ENCODE measurements around the gene ACAN. TPM values are rescaled to one million over a fixed set of nuclear protein-coding genes. Genes with fewer than 3 reads are reported as not detected.

The ACAN gene
- total and polyA plus RNA-seq, 5 experiments from 2014 or later = 0.05 TPM; not detected in 4

DNA sequence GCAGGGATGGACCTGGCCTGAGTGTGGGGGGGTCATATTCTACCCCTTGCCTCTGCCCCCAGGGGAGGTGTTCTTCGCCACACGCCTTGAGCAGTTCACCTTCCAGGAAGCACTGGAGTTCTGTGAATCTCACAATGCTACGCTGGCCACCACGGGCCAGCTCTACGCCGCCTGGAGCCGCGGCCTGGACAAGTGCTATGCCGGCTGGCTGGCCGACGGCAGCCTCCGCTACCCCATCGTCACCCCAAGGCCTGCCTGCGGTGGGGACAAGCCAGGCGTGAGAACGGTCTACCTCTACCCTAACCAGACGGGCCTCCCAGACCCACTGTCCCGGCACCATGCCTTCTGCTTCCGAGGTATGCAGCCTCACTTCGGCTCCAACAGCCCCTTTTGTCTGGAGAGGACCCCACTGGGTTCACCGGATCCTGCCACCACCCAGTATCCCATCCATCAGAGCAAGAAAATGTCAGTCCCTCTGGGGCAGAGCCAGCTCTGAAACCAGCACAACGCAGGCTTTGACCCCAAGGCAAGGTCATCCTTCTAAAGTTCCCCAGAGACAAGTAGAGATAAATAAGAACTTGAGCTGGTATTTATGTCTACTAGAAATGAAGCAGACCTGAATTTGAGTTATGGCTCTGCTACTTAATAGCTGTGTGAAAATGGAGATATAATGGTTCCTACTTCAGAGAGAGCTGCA lies 46.3 kb downstream of the ACAN start:
- H3K27ac Mint-ChIP-seq = no peak overlapping the region
- H3K36me3 Mint-ChIP-seq = peaks cover 2 to 15% (median 3%) of the 10 kb centered on the region in 3 donors
- DNase-seq (no peak), ATAC-seq (no peak)
- no peak overlapping the region for H3K4me3 Mint-ChIP-seq
- peaks cover 0 to 23% (median 5%) of the 10 kb centered on the region in 5 donors for H3K27me3 Mint-ChIP-seq
- H3K9me3 Mint-ChIP-seq = peaks cover 0 to 22% (median 5%) of the 10 kb centered on the region in 9 donors
- H3K4me1 Mint-ChIP-seq = peaks cover 0 to 3% (median 2%) of the 10 kb centered on the region in 4 donors
- POLR2A ChIA-PET = no interaction called here

DNA sequence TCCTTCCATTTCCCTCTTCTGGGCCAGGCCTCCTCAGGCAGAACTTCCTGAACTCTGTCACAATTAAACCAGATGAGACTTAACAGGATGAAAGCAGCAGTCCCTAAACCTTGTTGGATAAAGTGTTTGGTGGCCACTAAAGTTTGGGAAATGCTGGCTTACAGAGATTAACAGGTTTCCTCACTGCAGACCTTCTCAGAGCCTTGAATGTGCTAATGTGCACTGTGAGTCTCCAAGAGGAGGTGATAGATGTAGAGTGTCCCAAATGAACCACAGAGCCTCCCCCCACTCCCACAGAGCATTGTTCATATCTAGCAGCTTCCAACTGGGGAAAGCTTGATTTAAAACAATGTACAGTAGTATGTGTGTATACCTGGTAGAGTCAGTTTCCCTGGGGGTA lies 49.2 kb downstream of the ACAN start:
- Mint-ChIP-seq H3K9me3 (peaks cover 0 to 28% (median 11%) of the 10 kb centered on the region in 9 donors), H3K27ac (no peak overlapping the region), H3K36me3 (peaks cover 2 to 15% (median 6%) of the 10 kb centered on the region in 3 donors), H3K4me1 (no peaks in the 10 kb centered on the region), H3K4me3 (no peak overlapping the region), H3K27me3 (peaks cover 0 to 21% (median 5%) of the 10 kb centered on the region in 5 donors)
- POLR2A ChIA-PET = no interaction called here
- DNase-seq (no peak), ATAC-seq (no peak)

DNA sequence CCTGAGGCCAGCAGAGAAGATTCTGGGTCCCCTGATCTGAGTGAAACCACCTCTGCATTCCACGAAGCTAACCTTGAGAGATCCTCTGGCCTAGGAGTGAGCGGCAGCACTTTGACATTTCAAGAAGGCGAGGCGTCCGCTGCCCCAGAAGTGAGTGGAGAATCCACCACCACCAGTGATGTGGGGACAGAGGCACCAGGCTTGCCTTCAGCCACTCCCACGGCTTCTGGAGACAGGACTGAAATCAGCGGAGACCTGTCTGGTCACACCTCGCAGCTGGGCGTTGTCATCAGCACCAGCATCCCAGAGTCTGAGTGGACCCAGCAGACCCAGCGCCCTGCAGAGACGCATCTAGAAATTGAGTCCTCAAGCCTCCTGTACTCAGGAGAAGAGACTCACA lies 55.7 kb downstream of the ACAN start:
- Mint-ChIP-seq H3K36me3 (peaks cover 3 to 15% (median 6%) of the 10 kb centered on the region in 3 donors), H3K9me3 (peaks cover 0 to 11% (median 9%) of the 10 kb centered on the region in 9 donors), H3K4me3 (no peak overlapping the region), H3K4me1 (no peaks in the 10 kb centered on the region), H3K27ac (no peak overlapping the region), H3K27me3 (peaks cover 0 to 3% (median 0%) of the 10 kb centered on the region in 5 donors)
- ATAC-seq = no peak
- DNase-seq = no peak
- POLR2A ChIA-PET = no interaction called here

DNA sequence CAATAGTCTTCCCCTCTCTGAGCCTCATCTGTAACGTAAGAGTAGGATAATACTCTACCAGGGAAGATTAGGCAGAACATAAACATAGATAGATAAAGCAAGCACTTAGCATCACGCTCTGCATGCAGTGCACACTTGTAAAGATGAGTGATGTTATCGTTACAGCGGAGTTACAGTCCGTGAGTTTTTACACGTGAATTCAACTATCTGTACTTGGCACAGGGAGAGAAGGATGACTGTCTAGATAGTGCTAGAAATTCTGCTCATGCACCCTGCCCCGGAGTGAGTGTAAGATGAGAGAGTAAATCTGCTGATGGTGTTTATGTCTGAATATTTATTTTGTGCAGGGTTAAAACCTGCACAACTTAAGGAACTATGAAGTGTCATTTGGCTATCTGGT lies 56.3 kb downstream of the ACAN start:
- no peak overlapping the region for H3K27ac Mint-ChIP-seq
- POLR2A ChIA-PET = no interaction called here
- ATAC-seq = no peak
- no peak for DNase-seq
- H3K9me3 Mint-ChIP-seq = peaks cover 0 to 6% (median 4%) of the 10 kb centered on the region in 9 donors
- peaks cover 0 to 2% (median 0%) of the 10 kb centered on the region in 5 donors for H3K27me3 Mint-ChIP-seq
- peaks cover 3 to 13% (median 3%) of the 10 kb centered on the region in 3 donors for H3K36me3 Mint-ChIP-seq
- H3K4me1 Mint-ChIP-seq = no peaks in the 10 kb centered on the region
- H3K4me3 Mint-ChIP-seq = no peak overlapping the region

DNA sequence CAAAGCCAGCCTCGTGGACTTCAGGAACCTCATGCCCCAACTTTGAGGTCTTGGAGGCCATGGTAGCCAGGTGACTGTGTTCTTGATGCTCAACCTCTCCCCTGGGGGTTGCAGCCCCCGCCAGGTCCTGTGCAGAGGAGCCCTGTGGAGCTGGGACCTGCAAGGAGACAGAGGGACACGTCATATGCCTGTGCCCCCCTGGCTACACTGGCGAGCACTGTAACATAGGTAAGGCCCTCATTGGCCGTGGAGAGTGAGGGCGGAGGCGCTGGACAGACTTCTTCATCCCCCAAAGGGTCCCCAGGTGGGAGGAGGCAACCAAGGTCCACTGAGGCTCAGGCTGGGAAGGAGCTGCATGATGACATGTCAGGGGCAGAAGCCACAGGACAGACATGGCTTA lies 57.0 kb downstream of the ACAN start:
- no peak for ATAC-seq
- peak in 1 of 10 donors; percentile 56 for DNase-seq
- H3K36me3 Mint-ChIP-seq = peaks cover 0 to 13% (median 3%) of the 10 kb centered on the region in 3 donors
- H3K9me3 Mint-ChIP-seq = peaks cover 0 to 2% (median 0%) of the 10 kb centered on the region in 9 donors
- H3K27ac Mint-ChIP-seq = no peak overlapping the region
- no peaks in the 10 kb centered on the region for H3K4me1 Mint-ChIP-seq
- POLR2A ChIA-PET = no interaction called here
- H3K4me3 Mint-ChIP-seq = no peak overlapping the region
- H3K27me3 Mint-ChIP-seq = no peaks in the 10 kb centered on the region

DNA sequence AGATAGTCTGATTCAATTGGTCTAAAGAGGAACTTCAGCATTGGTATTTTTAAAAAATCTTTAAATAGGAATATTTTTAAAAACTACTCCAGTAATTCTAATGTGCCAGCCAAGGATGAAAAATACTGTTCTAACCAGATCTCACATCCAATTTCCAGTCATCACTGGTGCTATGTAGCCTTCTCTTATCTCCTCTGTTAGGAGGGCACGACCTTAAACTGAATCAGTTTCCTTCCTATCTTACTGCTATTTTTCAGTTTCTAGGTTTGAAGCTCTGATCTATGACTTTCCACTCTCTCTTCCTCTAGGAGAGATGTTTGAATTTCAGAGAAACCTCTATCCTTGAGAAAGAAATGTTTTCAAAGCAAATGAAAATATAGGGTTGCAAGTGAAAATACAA lies 60.2 kb downstream of the ACAN start:
- peaks cover 0 to 13% (median 3%) of the 10 kb centered on the region in 3 donors for H3K36me3 Mint-ChIP-seq

DNA sequence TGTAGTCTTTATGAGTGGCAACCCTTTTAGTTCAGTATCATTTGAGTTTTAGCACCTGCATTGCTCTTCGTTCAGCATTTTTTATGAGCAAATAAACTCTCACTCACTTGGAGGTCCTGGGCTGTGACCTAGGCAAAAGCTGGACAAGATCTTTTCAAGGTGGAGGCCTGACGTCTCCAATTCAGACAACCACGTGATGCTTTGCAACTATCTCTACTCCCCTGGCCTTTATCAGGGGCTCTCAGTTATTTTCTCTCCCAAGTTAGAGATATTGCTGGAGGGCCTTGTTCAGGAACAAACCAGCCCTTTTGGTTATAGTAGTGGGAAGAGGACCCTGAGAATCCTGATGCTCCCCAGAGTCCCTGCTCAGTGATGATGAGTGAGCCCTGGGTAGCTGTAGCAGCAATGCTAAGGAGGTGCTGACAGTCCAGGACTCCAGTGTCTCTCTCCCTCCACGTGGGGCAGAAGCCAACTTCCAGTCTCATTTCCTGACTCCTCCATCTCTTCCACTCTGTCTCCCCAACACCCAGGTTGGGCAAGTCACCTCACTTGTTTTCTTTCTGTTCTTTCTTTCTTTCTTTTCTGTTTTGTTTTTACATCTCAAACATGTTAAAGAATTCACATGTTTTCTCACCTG lies 61.7 kb downstream of the ACAN start:
- Mint-ChIP-seq H3K4me3 (no peak overlapping the region), H3K9me3 (no peaks in the 10 kb centered on the region), H3K27me3 (no peaks in the 10 kb centered on the region), H3K36me3 (peaks cover 0 to 6% (median 0%) of the 10 kb centered on the region in 3 donors), H3K4me1 (peaks cover 0 to 6% (median 1%) of the 10 kb centered on the region in 4 donors), H3K27ac (peak overlapping the region in 2 of 10 donors; percentile 2 to 37)
- DNase-seq (no peak), ATAC-seq (no peak)
- POLR2A ChIA-PET = no interaction called here

More for the DNA sequence above, 60.2 kb downstream of the ACAN start:
- no peaks in the 10 kb centered on the region for H3K27me3 Mint-ChIP-seq
- no peak for ATAC-seq
- H3K9me3 Mint-ChIP-seq = no peaks in the 10 kb centered on the region
- no peak for DNase-seq
- peaks cover 0 to 6% (median 1%) of the 10 kb centered on the region in 4 donors for H3K4me1 Mint-ChIP-seq
- no peak overlapping the region for H3K27ac Mint-ChIP-seq
- POLR2A ChIA-PET = no interaction called here
- H3K4me3 Mint-ChIP-seq = no peak overlapping the region

DNA sequence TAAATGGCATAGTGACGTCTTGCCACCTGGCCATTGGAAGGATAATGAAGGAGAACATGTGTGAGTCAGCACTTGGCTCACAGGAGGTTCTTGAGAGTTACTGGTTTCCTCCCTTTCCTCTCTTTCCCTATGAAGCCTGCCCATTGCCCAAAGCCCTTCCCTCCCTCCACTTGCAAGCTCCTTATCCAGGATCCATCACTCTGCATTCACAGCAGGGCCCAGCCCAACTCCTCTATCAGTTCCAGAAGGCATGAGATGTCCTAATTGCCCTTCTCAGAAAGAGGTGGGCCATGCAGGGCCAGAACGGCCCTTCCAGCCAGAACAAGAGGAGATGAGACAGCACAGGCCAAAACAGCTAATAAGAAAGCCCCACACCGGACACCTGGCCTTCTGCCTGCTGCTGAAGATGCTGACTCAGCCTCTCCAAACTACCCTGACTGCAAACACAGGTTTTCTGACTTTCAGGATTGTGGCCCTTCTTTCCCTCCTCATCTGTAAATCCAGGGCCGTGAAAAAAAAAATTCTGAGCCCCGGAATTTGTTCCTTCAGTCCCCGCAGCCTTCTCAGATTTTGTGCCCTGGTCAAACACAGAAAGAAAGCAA lies 62.4 kb downstream of the ACAN start:
- Mint-ChIP-seq H3K27me3 (no peaks in the 10 kb centered on the region), H3K4me3 (no peak overlapping the region), H3K9me3 (no peaks in the 10 kb centered on the region), H3K36me3 (peaks cover 0 to under 1% (median 0%) of the 10 kb centered on the region in 3 donors), H3K4me1 (peaks cover 0 to 6% (median 1%) of the 10 kb centered on the region in 4 donors), H3K27ac (peak overlapping the region in 2 of 10 donors; percentile 2 to 37)
- DNase-seq (no peak), ATAC-seq (no peak)
- POLR2A ChIA-PET = interaction anchor here (0.5 kb wide), 1 partner anchor 254 kb away, joined by 3 read pairs; no protein-coding TSS in a partner anchor

DNA sequence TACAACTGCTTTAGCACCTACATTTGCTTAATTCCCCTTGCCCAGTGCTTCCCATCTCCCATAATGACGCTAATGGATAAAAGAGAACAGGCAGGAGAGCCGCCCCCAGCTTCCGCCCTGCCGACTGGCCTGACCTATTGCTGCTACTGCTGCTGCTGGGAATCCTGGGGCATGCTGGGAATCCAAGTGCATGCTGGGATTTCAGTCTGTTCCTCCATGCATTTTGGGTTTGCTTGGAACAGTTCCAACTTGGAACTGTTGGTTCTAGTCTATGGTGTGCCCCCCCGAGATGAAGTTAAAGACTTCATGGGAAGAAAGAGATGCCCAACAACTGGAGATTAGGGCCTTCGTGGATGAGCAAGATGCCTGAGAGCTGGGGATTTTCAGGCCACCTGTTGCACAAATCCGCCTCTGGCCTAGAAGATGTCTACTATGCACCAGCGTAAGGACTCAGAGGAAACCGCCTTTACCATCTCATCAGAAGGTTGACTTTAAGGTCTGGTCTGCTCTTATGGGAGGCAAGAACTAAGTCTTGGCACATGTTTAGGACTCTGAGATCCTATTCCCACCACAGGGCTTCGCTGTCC lies 63.2 kb downstream of the ACAN start:
- POLR2A ChIA-PET = interaction anchor here (0.5 kb wide), 1 partner anchor 255 kb away, joined by 3 read pairs; no protein-coding TSS in a partner anchor
- no peak for ATAC-seq
- Mint-ChIP-seq H3K36me3 (no peaks in the 10 kb centered on the region), H3K4me3 (no peak overlapping the region), H3K9me3 (no peaks in the 10 kb centered on the region), H3K27me3 (no peaks in the 10 kb centered on the region), H3K4me1 (peaks cover 0 to 6% (median 1%) of the 10 kb centered on the region in 4 donors), H3K27ac (no peak overlapping the region)
- DNase-seq = no peak

DNA sequence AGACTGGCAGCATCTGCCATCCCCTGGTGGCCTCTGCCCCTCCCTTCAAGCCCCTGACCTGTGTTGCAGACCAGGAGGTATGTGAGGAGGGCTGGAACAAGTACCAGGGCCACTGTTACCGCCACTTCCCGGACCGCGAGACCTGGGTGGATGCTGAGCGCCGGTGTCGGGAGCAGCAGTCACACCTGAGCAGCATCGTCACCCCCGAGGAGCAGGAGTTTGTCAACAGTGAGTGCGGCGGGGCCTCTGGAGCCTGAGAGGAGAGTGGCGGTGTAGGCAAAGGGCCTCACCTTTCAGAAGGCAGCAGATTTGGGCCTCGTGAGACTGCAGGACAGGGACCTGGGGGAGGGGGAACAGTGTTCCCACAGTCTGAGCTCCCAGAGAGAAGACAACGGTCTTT lies 68.1 kb downstream of the ACAN start:
- peaks cover 3 to 17% (median 13%) of the 10 kb centered on the region in 3 donors for H3K36me3 Mint-ChIP-seq
- DNase-seq = no peak
- no peak for ATAC-seq
- no peak overlapping the region for H3K4me3 Mint-ChIP-seq
- no peaks in the 10 kb centered on the region for H3K27me3 Mint-ChIP-seq
- H3K27ac Mint-ChIP-seq = peak overlapping the region in 2 of 10 donors; percentile 43 to 76
- peaks cover 0 to 5% (median 2%) of the 10 kb centered on the region in 4 donors for H3K4me1 Mint-ChIP-seq
- no peaks in the 10 kb centered on the region for H3K9me3 Mint-ChIP-seq
- POLR2A ChIA-PET = no interaction called here

DNA sequence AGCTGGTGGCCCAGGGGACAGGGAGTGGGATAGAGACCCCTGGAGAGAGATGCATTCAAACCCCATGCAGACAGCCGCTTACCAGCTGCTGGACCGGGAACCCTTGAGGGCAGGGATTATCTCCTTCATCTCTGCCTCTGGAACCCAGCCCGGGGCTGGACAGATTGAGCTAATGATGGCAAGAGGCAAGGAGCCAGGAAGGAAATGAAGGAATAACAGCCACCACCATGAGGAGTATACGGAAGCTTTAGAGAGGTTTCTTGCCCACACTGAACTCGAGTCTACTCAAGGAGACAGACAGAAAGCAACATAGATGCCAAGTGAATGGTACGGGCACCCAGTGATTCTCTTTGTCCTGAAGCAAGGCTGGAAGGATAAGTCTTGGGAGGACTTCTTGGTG lies 68.9 kb downstream of the ACAN start:
- Mint-ChIP-seq H3K4me1 (peaks cover 0 to 7% (median 2%) of the 10 kb centered on the region in 4 donors), H3K9me3 (no peaks in the 10 kb centered on the region), H3K4me3 (no peak overlapping the region), H3K27ac (peak overlapping the region in 1 of 10 donors; percentile 85), H3K27me3 (no peaks in the 10 kb centered on the region), H3K36me3 (peaks cover 3 to 24% (median 20%) of the 10 kb centered on the region in 3 donors)
- no peak for DNase-seq
- POLR2A ChIA-PET = no interaction called here
- ATAC-seq = no peak

DNA sequence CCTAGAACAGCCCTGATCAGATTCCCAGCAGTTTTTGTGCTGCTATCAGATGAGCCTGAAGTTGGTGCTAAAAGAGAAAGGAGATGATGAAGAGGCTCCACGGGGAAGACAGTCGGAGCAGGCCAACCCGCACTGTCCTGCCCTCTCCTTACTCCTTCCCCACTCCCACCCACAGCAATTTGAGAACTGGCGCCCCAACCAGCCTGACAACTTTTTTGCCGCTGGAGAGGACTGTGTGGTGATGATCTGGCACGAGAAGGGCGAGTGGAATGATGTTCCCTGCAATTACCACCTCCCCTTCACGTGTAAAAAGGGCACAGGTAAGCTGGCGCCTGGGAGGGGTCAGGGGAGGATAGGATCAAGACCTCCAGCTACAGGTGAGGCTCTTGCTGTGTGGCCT lies 69.5 kb downstream of the ACAN start:
- no peaks in the 10 kb centered on the region for H3K9me3 Mint-ChIP-seq
- no peaks in the 10 kb centered on the region for H3K27me3 Mint-ChIP-seq
- no peak for ATAC-seq
- peak overlapping the region in 1 of 10 donors; percentile 85 for H3K27ac Mint-ChIP-seq
- no peak for DNase-seq
- H3K4me3 Mint-ChIP-seq = no peak overlapping the region
- peaks cover 3 to 27% (median 20%) of the 10 kb centered on the region in 3 donors for H3K36me3 Mint-ChIP-seq
- H3K4me1 Mint-ChIP-seq = peaks cover 0 to 7% (median 2%) of the 10 kb centered on the region in 4 donors
- POLR2A ChIA-PET = no interaction called here

All from naive thymus-derived CD8-positive, alpha-beta T cell (primary cell).